Upper lobe of left lung (tissue), 4 donors: Measurements from ENCODE around the gene PAK6.

Experiments used
- CTCF ChIP-seq, 6 experiments: fragments of 450-650 bp in 4 of 6; fragments of 200-600 bp in 2 of 6; sonication (generic) in 2 of 6; IDR thresholded peaks; one replicate each; pipeline ENCODE4 v1.5.1; 2016 to 2019; ENCODE audit warnings: antibody characterized with exemption in 6 of 6
- POLR2A ChIP-seq, 4 donors: fragments of 450-650 bp; IDR thresholded peaks; one replicate each; pipeline ENCODE4 v1.5.1; 2016 to 2017; ENCODE audit warnings: antibody characterized with exemption in 4 of 4, mild to moderate bottlenecking in 2 of 4

GRCh38 chr15:40270246-40270995, 31.6 kb downstream of the PAK6 start:
- TF ChIP-seq CTCF (IDR thresholded peaks at IDR 0.05), result no peak
- no peak for TF ChIP-seq POLR2A (IDR thresholded peaks at IDR 0.05)
